HEK293 (cell line): Measurements from ENCODE around the gene DNAH11.

ENCODE experiments used
- CTCF ChIP-seq: fragments of 450-650 bp; formaldehyde crosslinking; IDR thresholded peaks from 2 replicates; pipeline ENCODE4 v1.5.1; 2016; ENCODE audit warnings: missing biosample characterization, missing genetic modification characterization
- HIC1 ChIP-seq: fragments of 450-650 bp; formaldehyde crosslinking; IDR thresholded peaks from 2 replicates; pipeline ENCODE4 v1.5.1; 2016; ENCODE audit warnings: missing biosample characterization, missing genetic modification characterization
- REST ChIP-seq: fragments of 450-650 bp; formaldehyde crosslinking; IDR thresholded peaks from 2 replicates; pipeline ENCODE4 v1.5.1; 2016; ENCODE audit warnings: missing biosample characterization, missing genetic modification characterization
- ZNF114 ChIP-seq: fragments of 450-650 bp; formaldehyde crosslinking; IDR thresholded peaks from 2 replicates; pipeline ENCODE4 v1.5.0; 2017; ENCODE audit warnings: missing biosample characterization, missing genetic modification characterization
- ZNF146 ChIP-seq: fragments of 450-650 bp; formaldehyde crosslinking; IDR thresholded peaks from 2 replicates; pipeline ENCODE4 v1.5.1; 2016; ENCODE audit warnings: missing biosample characterization, missing genetic modification characterization
- ZNF169 ChIP-seq: fragments of 450-650 bp; formaldehyde crosslinking; IDR thresholded peaks from 2 replicates; pipeline ENCODE4 v1.5.1; 2016; ENCODE audit warnings: missing biosample characterization, missing genetic modification characterization
- ZNF24 ChIP-seq: fragments of 450-650 bp; formaldehyde crosslinking; IDR thresholded peaks from 2 replicates; pipeline ENCODE4 v1.5.1; 2016; ENCODE audit warnings: missing biosample characterization, missing genetic modification characterization
- ZNF302 ChIP-seq: fragments of 450-650 bp; formaldehyde crosslinking; IDR thresholded peaks from 2 replicates; pipeline ENCODE4 v1.5.1; 2016; ENCODE audit warnings: missing biosample characterization, missing genetic modification characterization, low read depth
- TF ChIP-seq, protein P1 (sequence below): fragments of 450-650 bp; IDR thresholded peaks from 2 replicates; pipeline ENCODE4 v1.5.1; 2018; ENCODE audit warnings: missing biosample characterization, missing genetic modification characterization

GRCh38 chr7:21868576-21868850 lies 325.7 kb downstream of the DNAH11 start:
- TF ChIP-seq ZNF169 (tag by site-specific recombination) = no peak
- TF ChIP-seq HIC1 (tag by site-specific recombination) = no peak
- TF ChIP-seq ZNF146 (tag by site-specific recombination) = no peak
- no peak for TF ChIP-seq ZNF114 (tag by site-specific recombination)
- TF ChIP-seq, protein P1, sequence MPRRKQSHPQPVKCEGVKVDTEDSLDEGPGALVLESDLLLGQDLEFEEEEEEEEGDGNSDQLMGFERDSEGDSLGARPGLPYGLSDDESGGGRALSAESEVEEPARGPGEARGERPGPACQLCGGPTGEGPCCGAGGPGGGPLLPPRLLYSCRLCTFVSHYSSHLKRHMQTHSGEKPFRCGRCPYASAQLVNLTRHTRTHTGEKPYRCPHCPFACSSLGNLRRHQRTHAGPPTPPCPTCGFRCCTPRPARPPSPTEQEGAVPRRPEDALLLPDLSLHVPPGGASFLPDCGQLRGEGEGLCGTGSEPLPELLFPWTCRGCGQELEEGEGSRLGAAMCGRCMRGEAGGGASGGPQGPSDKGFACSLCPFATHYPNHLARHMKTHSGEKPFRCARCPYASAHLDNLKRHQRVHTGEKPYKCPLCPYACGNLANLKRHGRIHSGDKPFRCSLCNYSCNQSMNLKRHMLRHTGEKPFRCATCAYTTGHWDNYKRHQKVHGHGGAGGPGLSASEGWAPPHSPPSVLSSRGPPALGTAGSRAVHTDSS (tag by site-specific recombination) = no peak
- TF ChIP-seq ZNF302 (tag by site-specific recombination) = no peak
- no peak for TF ChIP-seq CTCF (tag by site-specific recombination)
- TF ChIP-seq REST (tag by site-specific recombination) = no peak
- no peak for TF ChIP-seq ZNF24 (tag by site-specific recombination)
